GM21576 (cell line): ENCODE measurements around the gene PTH2.
"Not testable (repeated sequence)": the region's sequence is repeated elsewhere in the genome, so short reads cannot be mapped to it uniquely, and the experiment has no call there.

Experiments used
- ATAC-seq: cut with Tn5 transposase; IDR thresholded peaks from one replicate; pipeline ENCODE4 v1.9.1; 2021; ENCODE audit warnings: mild to moderate bottlenecking, moderate library complexity; ENCODE audit not compliant: unreplicated experiment

The PTH2 gene

GRCh38 chr19:49423071-49423984, at the start of gene PTH2:
Gene PTH2 (minus strand): TSS chr19:49423441. CDS start chr19:49423339, 102 bp downstream.
- ATAC-seq: no peak

- no peak for ATAC-seq
These were observed 49.7 kb upstream of the PTH2 start for GRCh38 chr19:49472936-49473335.

- ATAC-seq: no peak
These were observed 47.4 kb upstream of the PTH2 start for GRCh38 chr19:49470615-49470978.

- peak; percentile 35 for ATAC-seq
These were observed 46.8 kb upstream of the PTH2 start for GRCh38 chr19:49469828-49470614.

DNA sequence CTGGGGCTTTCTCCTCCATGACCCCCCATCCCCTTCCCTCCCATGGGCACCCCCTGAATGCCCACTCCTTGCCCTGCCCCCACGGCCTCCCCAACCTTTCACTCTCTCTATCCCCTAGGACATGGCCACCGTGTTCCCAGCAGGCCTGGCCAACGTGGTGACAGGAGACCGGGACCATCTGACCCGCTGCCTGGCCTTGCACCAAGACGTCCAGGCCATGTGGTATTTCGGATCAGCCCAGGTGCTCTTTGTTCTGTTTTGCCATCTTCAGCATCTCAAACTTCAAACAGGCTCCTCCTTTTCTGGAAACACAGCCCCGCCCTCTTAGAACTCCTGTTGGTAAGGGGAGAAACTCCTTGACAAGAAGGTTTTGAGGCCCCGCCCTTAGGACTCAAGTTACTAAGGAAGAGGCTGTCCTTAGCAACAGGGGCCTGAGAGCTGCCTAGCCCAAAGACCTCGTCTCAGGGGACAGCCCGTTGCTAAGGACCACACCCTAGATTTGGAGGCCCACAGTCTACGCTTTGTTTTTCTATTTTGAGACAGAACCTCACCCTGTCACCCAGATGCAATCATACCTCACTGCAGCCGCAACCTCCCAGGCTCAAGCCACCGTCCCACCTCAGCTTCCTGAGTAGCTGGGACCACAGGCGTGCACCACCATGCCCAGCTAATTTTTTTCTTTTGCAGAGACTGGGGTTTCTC, 45.7 kb upstream of the PTH2 start:
- ATAC-seq: peak; percentile 63

DNA sequence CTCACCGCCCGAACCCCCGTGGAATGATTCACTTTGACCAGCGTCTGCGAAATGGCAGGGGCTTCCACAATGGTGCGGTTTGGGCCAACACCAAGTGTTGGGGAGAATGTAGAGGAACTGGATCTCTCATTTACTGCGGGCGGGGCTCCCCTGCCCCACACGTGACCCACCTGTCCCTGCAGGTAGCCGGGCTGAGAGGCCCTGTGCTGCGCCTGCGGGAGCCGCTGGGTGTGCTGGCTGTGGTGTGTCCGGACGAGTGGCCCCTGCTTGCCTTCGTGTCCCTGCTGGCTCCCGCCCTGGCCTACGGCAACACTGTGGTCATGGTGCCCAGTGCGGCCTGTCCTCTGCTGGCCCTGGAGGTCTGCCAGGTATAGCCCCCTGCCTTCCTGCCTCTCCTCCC, 45.0 kb upstream of the PTH2 start:
- ATAC-seq: no peak

GRCh38 chr19:49465371-49465770, 42.1 kb upstream of the PTH2 start:
- ATAC-seq: no peak

GRCh38 chr19:49463960-49464740, 40.9 kb upstream of the PTH2 start:
- no peak for ATAC-seq

DNA sequence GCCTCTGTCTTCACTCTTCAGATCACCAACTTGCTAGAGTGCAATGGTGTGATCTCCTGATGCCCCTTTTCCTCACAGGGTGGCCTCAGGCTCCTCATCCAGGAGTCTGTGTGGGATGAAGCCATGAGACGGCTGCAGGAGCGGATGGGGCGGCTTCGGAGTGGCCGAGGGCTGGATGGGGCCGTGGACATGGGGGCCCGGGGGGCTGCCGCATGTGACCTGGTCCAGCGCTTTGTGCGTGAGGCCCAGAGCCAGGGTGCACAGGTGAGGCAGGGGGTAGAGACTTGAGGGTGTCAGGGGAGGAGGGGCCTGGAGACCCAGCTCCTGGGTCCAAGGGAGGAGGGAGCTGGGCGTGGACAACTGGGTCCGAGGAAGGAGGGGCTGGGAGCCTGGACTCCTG, 39.3 kb upstream of the PTH2 start:
- ATAC-seq: no peak

GRCh38 chr19:49461656-49462055, 38.4 kb upstream of the PTH2 start:
- no peak for ATAC-seq

GRCh38 chr19:49461130-49461529, 37.9 kb upstream of the PTH2 start:
- not testable (repeated sequence) for ATAC-seq

GRCh38 chr19:49459388-49459787, 36.1 kb upstream of the PTH2 start:
- ATAC-seq: no peak

DNA sequence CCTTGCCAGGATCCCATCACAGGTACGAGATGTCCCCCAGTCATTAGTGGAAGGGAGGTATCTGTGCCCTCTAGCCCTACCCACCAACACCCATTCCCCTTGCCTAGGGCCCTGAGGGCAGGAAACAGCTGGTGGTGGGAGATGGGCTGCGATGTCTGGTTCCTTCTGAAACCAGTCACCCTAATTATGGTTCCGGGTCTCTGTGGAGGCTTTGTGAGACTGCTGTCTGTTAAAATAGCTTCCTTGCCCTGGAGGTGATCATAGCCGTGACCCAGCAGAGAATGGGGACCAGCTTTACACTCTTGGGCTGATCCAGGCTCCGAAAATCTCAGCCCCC, 35.3 kb upstream of the PTH2 start:
- ATAC-seq: no peak

GRCh38 chr19:49456326-49456725, 33.1 kb upstream of the PTH2 start:
- ATAC-seq: no peak

GRCh38 chr19:49455773-49456172, 32.5 kb upstream of the PTH2 start:
- no peak for ATAC-seq

- no peak for ATAC-seq
These were observed 30.6 kb upstream of the PTH2 start for GRCh38 chr19:49453757-49454240.

- ATAC-seq: peak; percentile 78
These were observed 29.9 kb upstream of the PTH2 start, which contains the start of gene ALDH16A1 for GRCh38 chr19:49453013-49453756. Gene ALDH16A1 (plus strand): TSS chr19:49453225. CDS start chr19:49453332, 107 bp downstream.

DNA sequence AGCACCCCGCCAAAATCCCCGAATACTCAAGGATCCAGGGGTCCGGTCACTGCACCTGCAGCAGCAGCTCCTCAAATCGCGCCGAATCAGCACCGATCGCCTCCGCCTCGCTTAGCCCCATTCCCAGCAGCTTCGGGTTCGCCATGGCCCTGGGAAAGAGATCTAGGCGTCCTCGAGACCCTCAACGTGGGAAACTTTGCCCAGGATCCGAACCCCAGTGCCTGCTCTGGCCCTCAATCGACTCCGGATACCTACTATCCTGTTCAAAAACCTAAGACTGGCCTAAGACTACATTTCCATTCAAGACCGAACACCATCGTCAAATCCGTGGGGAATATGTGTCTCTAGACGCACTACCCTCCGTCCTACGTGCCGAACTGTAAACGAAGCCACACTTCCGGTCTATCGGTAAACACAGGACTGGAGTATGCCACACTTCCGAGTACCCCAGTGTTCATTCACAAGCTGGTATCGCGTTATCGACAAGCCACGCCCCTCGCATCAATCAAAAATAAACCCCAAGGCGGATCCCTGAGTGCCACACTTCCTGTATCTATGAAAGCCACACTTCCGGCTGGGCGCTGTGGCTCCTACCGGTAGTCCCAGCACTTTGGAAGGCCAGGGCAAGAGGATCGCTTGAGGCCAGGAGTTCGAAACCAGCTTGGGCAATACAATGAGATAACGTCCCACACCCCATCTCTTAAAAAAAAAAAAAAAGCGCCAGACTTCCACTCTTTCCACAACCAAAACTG, 28.4 kb upstream of the PTH2 start, which contains the start of gene PIH1D1:
TSS of gene PIH1D1 (minus strand) at position 385 of the 752 bp plus-strand sequence. CDS start at position 145, 240 bp downstream.
- peak; percentile 52 for ATAC-seq

- no peak for ATAC-seq
These were observed 27.2 kb upstream of the PTH2 start for GRCh38 chr19:49450405-49450804.
